ENCODE data around the gene ADGRB2. TPM values are rescaled to one million over a fixed set of nuclear protein-coding genes. Genes with fewer than 3 reads are reported as not detected.

ADGRB2 gene
- polyA plus RNA-seq, 3 donors, result not detected

DNA sequence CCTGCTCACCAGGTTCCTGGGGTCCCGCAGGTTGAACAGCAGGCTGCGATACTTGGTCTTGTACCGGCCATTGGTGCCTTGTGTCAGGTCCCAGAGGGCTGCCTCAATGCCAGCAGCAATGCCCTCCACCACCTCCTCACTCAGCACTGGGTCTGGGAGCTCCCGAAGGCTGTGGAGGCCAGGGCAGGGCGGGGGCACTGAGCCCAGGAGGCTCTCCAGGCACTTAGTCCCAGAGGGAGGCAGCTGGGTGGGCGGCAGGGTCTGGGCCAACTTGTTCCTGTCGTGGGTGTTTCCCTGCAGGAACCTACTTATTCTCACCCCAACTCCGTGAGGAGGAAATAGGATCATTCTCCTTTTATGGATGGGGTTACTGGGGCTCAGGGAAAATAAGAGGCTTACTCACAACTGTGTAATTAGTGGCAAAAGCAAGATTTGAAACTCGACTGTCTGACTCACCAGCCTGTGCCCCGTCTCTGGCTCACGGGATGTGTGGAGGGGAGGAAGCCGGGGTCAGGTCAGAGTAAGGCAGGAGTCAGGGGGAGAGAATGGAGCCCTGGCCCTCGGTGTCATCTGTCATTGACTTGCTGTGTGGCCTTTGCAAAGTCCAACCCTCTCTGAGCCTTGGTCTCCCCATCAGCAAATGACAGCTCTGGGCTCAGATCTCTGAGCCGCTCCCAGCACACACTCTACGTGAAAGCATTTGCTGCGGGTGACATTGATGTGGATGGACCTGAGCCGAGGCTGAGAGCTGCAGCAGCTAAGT lies 34.5 kb upstream of the ADGRB2 start:
- Mint-ChIP-seq H3K36me3 (no peaks in the 10 kb centered on the region), H3K4me3 (no peak overlapping the region), H3K9me3 (peaks cover 0 to 2% (median 0%) of the 10 kb centered on the region in 7 donors), H3K4me1 (peaks cover 13% of the 10 kb centered on the region), H3K27me3 (ENCODE audit: low read depth in 3 of 3) (peaks cover 16 to 41% (median 21%) of the 10 kb centered on the region in 3 donors), H3K27ac (peak overlapping the region in 1 of 7 donors; percentile 49)
- H3K36me3 ChIP-seq (replicated peaks in 1 of 2; ENCODE audit: control insufficient read depth in 1 of 2, insufficient read depth in 2 of 2, low read length in 2 of 2), result no peaks in the 10 kb centered on the region
- H2AFZ ChIP-seq (ENCODE audit: insufficient read depth, low read depth, low read length, poor library complexity, severe bottlenecking), result no peak overlapping the region
- 86% methylated on average over 12 of the region's 17 CpGs for WGBS (ENCODE audit: insufficient coverage)
- intact Hi-C loops (cut with micrococcal nuclease), result loop anchor here in 1 of 2 donors (10.0 kb wide), 1 partner anchor 234 kb away; no protein-coding TSS in a partner anchor
- TF ChIP-seq, protein P1, sequence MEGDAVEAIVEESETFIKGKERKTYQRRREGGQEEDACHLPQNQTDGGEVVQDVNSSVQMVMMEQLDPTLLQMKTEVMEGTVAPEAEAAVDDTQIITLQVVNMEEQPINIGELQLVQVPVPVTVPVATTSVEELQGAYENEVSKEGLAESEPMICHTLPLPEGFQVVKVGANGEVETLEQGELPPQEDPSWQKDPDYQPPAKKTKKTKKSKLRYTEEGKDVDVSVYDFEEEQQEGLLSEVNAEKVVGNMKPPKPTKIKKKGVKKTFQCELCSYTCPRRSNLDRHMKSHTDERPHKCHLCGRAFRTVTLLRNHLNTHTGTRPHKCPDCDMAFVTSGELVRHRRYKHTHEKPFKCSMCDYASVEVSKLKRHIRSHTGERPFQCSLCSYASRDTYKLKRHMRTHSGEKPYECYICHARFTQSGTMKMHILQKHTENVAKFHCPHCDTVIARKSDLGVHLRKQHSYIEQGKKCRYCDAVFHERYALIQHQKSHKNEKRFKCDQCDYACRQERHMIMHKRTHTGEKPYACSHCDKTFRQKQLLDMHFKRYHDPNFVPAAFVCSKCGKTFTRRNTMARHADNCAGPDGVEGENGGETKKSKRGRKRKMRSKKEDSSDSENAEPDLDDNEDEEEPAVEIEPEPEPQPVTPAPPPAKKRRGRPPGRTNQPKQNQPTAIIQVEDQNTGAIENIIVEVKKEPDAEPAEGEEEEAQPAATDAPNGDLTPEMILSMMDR (IDR thresholded peaks at IDR 0.05), result no peak
- no peak overlapping the region for H3K27ac ChIP-seq (ENCODE audit: low read depth in 1 of 2, low read length in 2 of 2)
- no peak overlapping the region for H3K4me2 ChIP-seq (replicated peaks; ENCODE audit: extremely low read depth, low read length, poor library complexity, severe bottlenecking)
- H3K79me2 ChIP-seq (ENCODE audit: insufficient read depth, low read length), result no peaks in the 10 kb centered on the region
- no peak for DNase-seq
- H3K9me3 ChIP-seq (replicated peaks in 1 of 2; ENCODE audit: control insufficient read depth in 1 of 2, insufficient read depth in 1 of 2, low read length in 2 of 2), result no peaks in the 10 kb centered on the region
- H3K27me3 ChIP-seq (ENCODE audit: control insufficient read depth in 2 of 2, insufficient read depth in 2 of 2, low read length in 2 of 2), result no peaks in the 10 kb centered on the region
- no peak overlapping the region for H3K9ac ChIP-seq (ENCODE audit: insufficient read depth, low read length, poor library complexity, severe bottlenecking)
- H3K4me1 ChIP-seq (ENCODE audit: control insufficient read depth in 1 of 2, insufficient read depth in 2 of 2, low read length in 2 of 2), result peaks cover 6 to 8% of the 10 kb centered on the region in 2 donors
- H4K20me1 ChIP-seq (ENCODE audit: insufficient read depth, low read length), result no peaks in the 10 kb centered on the region
- no peak overlapping the region for H3K4me3 ChIP-seq (replicated peaks in 1 of 3; ENCODE audit: low read depth in 2 of 3, low read length in 3 of 3)

GRCh38 chr1:31798086-31798432 lies 33.9 kb upstream of the ADGRB2 start:
- no peaks in the 10 kb centered on the region for H3K9me3 ChIP-seq (replicated peaks in 1 of 2; ENCODE audit: control insufficient read depth in 1 of 2, insufficient read depth in 1 of 2, low read length in 2 of 2)
- H3K4me1 Mint-ChIP-seq, result peaks cover 13% of the 10 kb centered on the region
- H3K36me3 ChIP-seq (replicated peaks in 1 of 2; ENCODE audit: control insufficient read depth in 1 of 2, insufficient read depth in 2 of 2, low read length in 2 of 2), result no peaks in the 10 kb centered on the region
- no peaks in the 10 kb centered on the region for H3K27me3 ChIP-seq (ENCODE audit: control insufficient read depth in 2 of 2, insufficient read depth in 2 of 2, low read length in 2 of 2)
- intact Hi-C loops (cut with micrococcal nuclease), result loop anchor here in 1 of 2 donors (10.0 kb wide), 1 partner anchor 233 kb away; no protein-coding TSS in a partner anchor
- peaks cover 6 to 8% of the 10 kb centered on the region in 2 donors for H3K4me1 ChIP-seq (ENCODE audit: control insufficient read depth in 1 of 2, insufficient read depth in 2 of 2, low read length in 2 of 2)
- H3K9ac ChIP-seq (ENCODE audit: insufficient read depth, low read length, poor library complexity, severe bottlenecking), result no peak overlapping the region
- no peaks in the 10 kb centered on the region for H3K79me2 ChIP-seq (ENCODE audit: insufficient read depth, low read length)
- no peak overlapping the region for H3K4me2 ChIP-seq (replicated peaks; ENCODE audit: extremely low read depth, low read length, poor library complexity, severe bottlenecking)
- DNase-seq, result no peak
- no peaks in the 10 kb centered on the region for H4K20me1 ChIP-seq (ENCODE audit: insufficient read depth, low read length)
- WGBS (ENCODE audit: insufficient coverage), result 93% methylated on average over 3 of the region's 8 CpGs
- no peak overlapping the region for H3K4me3 Mint-ChIP-seq
- no peaks in the 10 kb centered on the region for H3K36me3 Mint-ChIP-seq
- H3K27me3 Mint-ChIP-seq (ENCODE audit: low read depth in 3 of 3), result peaks cover 12 to 39% (median 16%) of the 10 kb centered on the region in 3 donors
- H3K4me3 ChIP-seq (replicated peaks in 1 of 3; ENCODE audit: low read depth in 2 of 3, low read length in 3 of 3), result no peak overlapping the region
- TF ChIP-seq, protein P1 (IDR thresholded peaks at IDR 0.05), result no peak
- no peak overlapping the region for H3K27ac ChIP-seq (ENCODE audit: low read depth in 1 of 2, low read length in 2 of 2)
- H3K27ac Mint-ChIP-seq, result no peak overlapping the region
- H3K9me3 Mint-ChIP-seq, result peaks cover 0 to 2% (median 0%) of the 10 kb centered on the region in 7 donors
- H2AFZ ChIP-seq (ENCODE audit: insufficient read depth, low read depth, low read length, poor library complexity, severe bottlenecking), result no peak overlapping the region

Data from CD14-positive monocyte (primary cell).